GM12878 (cell line): ENCODE measurements around the gene KIAA1328. TPM values are rescaled to one million over a fixed set of nuclear protein-coding genes. Genes with fewer than 3 reads are reported as not detected.

Experiments used
- ATAC-seq: fragments of 200-7000 bp; cut with Tn5 transposase; 3 replicates; pipeline ENCODE4 v1.9.1; 2020; ENCODE audit warnings: mild to moderate bottlenecking, moderate library complexity
- BruUV-seq: library from RNA; stranded (reverse); fragments of 400-500 nt; replicated peaks from 2 replicates; lab custom pipeline; 2021; lab: Mats Ljungman, UMichigan
- CTCF ChIA-PET: fragments of 300-600 bp; sonication (Branson Sonifier 250); formaldehyde crosslinking; extraction: SDS; loops from one replicate; lab custom pipeline; 2021; ENCODE audit warnings: inconsistent platforms; lab: Yijun Ruan, JAX
- POLR2A ChIA-PET: fragments of 350-600 bp; formaldehyde crosslinking; extraction: SDS; loops from one replicate; lab custom pipeline; 2021; ENCODE audit warnings: inconsistent platforms; lab: Charles Lee
- RAD21 ChIA-PET: fragments of 300-600 bp; sonication (Branson Sonifier 250); formaldehyde crosslinking; loops from one replicate; lab custom pipeline; 2023; ENCODE audit warnings: antibody characterized with exemption; ENCODE audit not compliant: unreplicated experiment; lab: Charles Lee
- SMC1A ChIA-PET: fragments of 300-600 bp; sonication (Branson Sonifier 250); formaldehyde crosslinking; loops from one replicate; lab custom pipeline; 2023; ENCODE audit not compliant: unreplicated experiment, uncharacterized antibody; lab: Charles Lee
- DNase-seq: peaks from one replicate; pipeline ENCODE4 v3.0.0-alpha.2; 2011; ENCODE audit warnings: low read depth, low spot score
- FAIRE-seq: peaks from 3 replicates; lab custom pipeline; 2011; peaks lifted over from hg19 to GRCh38; lab: Jason Lieb, UNC
- H2AFZ ChIP-seq: 2 replicates; pipeline ENCODE4 v1.6.0; 2011; ENCODE audit warnings: low read depth, low read length, control low read depth; ENCODE audit not compliant: control insufficient read depth
- H3K27ac ChIP-seq: 2 replicates; pipeline ENCODE4 v1.5.1; 2011; ENCODE audit warnings: control low read depth; ENCODE audit not compliant: control insufficient read depth, insufficient read depth
- H3K27me3 ChIP-seq, 2 experiments: replicated peaks in 1 of 2; 2 replicates each; pipeline versions ENCODE4 v1.6.0 to v1.6.1; 2011; ENCODE audit warnings: low read length in 1 of 2; ENCODE audit not compliant: control insufficient read depth in 2 of 2, insufficient read depth in 2 of 2
- H3K36me3 ChIP-seq, 2 experiments: 2 replicates each; pipeline ENCODE4 v1.5.1; 2011; ENCODE audit warnings: low read length in 1 of 2; ENCODE audit not compliant: control insufficient read depth in 2 of 2, insufficient read depth in 2 of 2
- H3K4me1 ChIP-seq: 2 replicates; pipeline ENCODE4 v1.6.1; 2011; ENCODE audit warnings: mild to moderate bottlenecking, low read length, moderate library complexity, mixed read lengths; ENCODE audit not compliant: control insufficient read depth, insufficient read depth
- H3K4me2 ChIP-seq: 2 replicates; pipeline ENCODE4 v1.6.0; 2011; ENCODE audit warnings: control low read depth; ENCODE audit not compliant: control insufficient read depth, insufficient read depth
- H3K4me3 ChIP-seq: fragments of 200-600 bp; sonication (generic); 2 replicates; pipeline ENCODE4 v1.5.1; 2016
- H3K79me2 ChIP-seq: 2 replicates; pipeline ENCODE4 v1.6.0; 2011; ENCODE audit warnings: low read length; ENCODE audit not compliant: control insufficient read depth, insufficient read depth
- H3K9ac ChIP-seq: 2 replicates; pipeline ENCODE4 v1.8.0; 2011; ENCODE audit warnings: low read length, control low read depth, mixed read lengths; ENCODE audit not compliant: control insufficient read depth, insufficient read depth
- H3K9me3 ChIP-seq: replicated peaks from 3 replicates; pipeline ENCODE4 v1.5.1; 2011; ENCODE audit warnings: mild to moderate bottlenecking, low read length; ENCODE audit not compliant: control insufficient read depth, insufficient read depth
- H4K20me1 ChIP-seq: 2 replicates; pipeline ENCODE4 v1.6.0; 2011; ENCODE audit not compliant: control insufficient read depth, insufficient read depth
- CHD4 ChIP-seq: fragments of 200-600 bp; sonication (generic); IDR thresholded peaks from 2 replicates; pipeline ENCODE4 v1.6.1; 2016; ENCODE audit warnings: mild to moderate bottlenecking
- HCFC1 ChIP-seq: fragments of 150-350 bp; IDR thresholded peaks from 2 replicates; pipeline ENCODE4 v1.6.1; 2014; ENCODE audit warnings: low read length
- MEF2A ChIP-seq: IDR thresholded peaks from 2 replicates; pipeline ENCODE4 v1.6.1; 2011; ENCODE audit warnings: low read depth, mild to moderate bottlenecking, low read length, moderate library complexity; ENCODE audit not compliant: insufficient read depth
- NBN ChIP-seq: fragments of 450-650 bp; IDR thresholded peaks from 2 replicates; pipeline ENCODE4 v1.6.1; 2016
- NFIC ChIP-seq: IDR thresholded peaks from 2 replicates; pipeline ENCODE4 v1.6.1; 2012; ENCODE audit warnings: low read depth, mild to moderate bottlenecking, inconsistent platforms, low read length, moderate library complexity
- NFXL1 ChIP-seq: fragments of 450-650 bp; IDR thresholded peaks from 2 replicates; pipeline ENCODE4 v1.6.1; 2017; ENCODE audit warnings: antibody characterized with exemption, mild to moderate bottlenecking, borderline replicate concordance
- PML ChIP-seq: IDR thresholded peaks from 2 replicates; pipeline ENCODE4 v1.6.1; 2012; ENCODE audit warnings: low read length, inconsistent platforms
- RBBP5 ChIP-seq: fragments of 200-600 bp; sonication (generic); conservative IDR thresholded peaks from 2 replicates; pipeline ENCODE4 v1.6.1; 2016
- RFX5 ChIP-seq: IDR thresholded peaks from 2 replicates; pipeline ENCODE4 v1.6.1; 2011; ENCODE audit warnings: low read depth, low read length, improper control_type of control experiment
- SP1 ChIP-seq: IDR thresholded peaks from one replicate; pipeline ENCODE4 v1.6.1; 2011; ENCODE audit warnings: low read depth, low read length
- STAT1 ChIP-seq: fragments of 450-650 bp; conservative IDR thresholded peaks from 2 replicates; pipeline ENCODE4 v1.6.1; 2014; ENCODE audit warnings: antibody characterized with exemption, mild to moderate bottlenecking
- TAF1 ChIP-seq: IDR thresholded peaks from 2 replicates; pipeline ENCODE4 v1.6.1; 2011; ENCODE audit warnings: mild to moderate bottlenecking, low read depth, low read length, borderline replicate concordance
- ZNF24 ChIP-seq: fragments of 450-650 bp; IDR thresholded peaks from 2 replicates; pipeline ENCODE4 v1.6.1; 2017; ENCODE audit warnings: antibody characterized with exemption, mild to moderate bottlenecking
- WGBS: methylation state at CpG from one replicate; pipeline ENCODE4 v1.1.6; 2016; ENCODE audit warnings: low lambda C conversion rate; ENCODE audit not compliant: insufficient replicate concordance, insufficient coverage; ENCODE audit errors: missing lambda C conversion rate; 5-methylcytosine and 5-hydroxymethylcytosine counted together
- in situ Hi-C: fragments of 300-500 bp; cut with MboI; formaldehyde crosslinking; loops from 9 replicates; pipeline ENCODE4 v1.14.3; 2018; ENCODE audit warnings: mixed read lengths
- intact Hi-C: fragments of 100-400 bp; cut with micrococcal nuclease; formaldehyde crosslinking; loops from one replicate; pipeline ENCODE4 v1.14.2; 2022; ENCODE audit not compliant: unreplicated experiment
- polyA plus RNA-seq, 11 experiments: library from polyadenylated mRNA; depleted of rRNA in 4 of 11; unstranded in 6 of 11; stranded (reverse) in 5 of 11; fragments of >200 nt; fragmentation: Nextera tagmentation in 4 of 11; fragmentation: Illumina TruSeq in 1 of 11; extraction: Ambion mirVana in 4 of 11; extraction: Trizol in 1 of 11; gene quantifications; 1 replicate in 1 of 11; 2 replicates in 10 of 11; pipeline versions ENCODE4 v1.2.1 to v1.2.3, GENCODE V29; 2011 to 2016; ENCODE audit warnings: inconsistent platforms in 2 of 11, missing spikeins in 2 of 11, low read depth in 1 of 11
- total RNA-seq, 4 experiments: library from RNA; depleted of rRNA in 3 of 4; stranded (reverse); fragments of >200 nt in 3 of 4; fragmentation: Illumina TruSeq in 1 of 4; extraction: Trizol in 1 of 4; gene quantifications; 2 replicates each; pipeline versions ENCODE4 v1.2.1 to v1.2.3, GENCODE V29; 2013 to 2021
- TF ChIP-seq, protein P1 (sequence below): fragments of 450-650 bp; IDR thresholded peaks from 2 replicates; pipeline ENCODE4 v1.6.1; 2018; ENCODE audit warnings: mild to moderate bottlenecking, low read depth, moderate library complexity; ENCODE audit not compliant: partially characterized antibody
- TF ChIP-seq, protein P2 (sequence below): fragments of 450-650 bp; IDR thresholded peaks from 2 replicates; pipeline ENCODE4 v1.6.1; 2017; ENCODE audit warnings: antibody characterized with exemption, mild to moderate bottlenecking, moderate library complexity

Gene KIAA1328
- total and polyA plus RNA-seq, 10 of the 15 experiments (the other 5 are each of a cell fraction or from before 2014, with no cell fraction given), result 3.1 to 7.1 (median 4.6) TPM

DNA sequence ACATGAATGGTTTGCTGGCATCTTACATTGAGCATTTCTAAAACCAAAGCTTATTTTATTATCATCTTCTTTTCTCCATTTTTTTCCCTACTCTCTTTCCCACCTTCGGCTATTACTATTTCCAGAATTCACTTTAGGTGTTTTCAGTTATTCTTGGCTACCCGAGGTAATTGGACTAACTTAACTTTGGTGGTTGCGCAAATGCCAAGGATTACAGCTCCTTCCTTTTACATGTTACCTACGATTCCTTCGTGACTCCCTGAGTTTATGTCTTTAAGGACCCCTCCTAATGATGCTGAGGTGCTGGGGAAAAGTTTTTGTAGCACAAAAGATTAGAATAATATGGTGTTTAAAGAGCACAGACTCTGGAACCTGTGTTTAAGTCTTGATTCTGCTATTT, 14.3 kb downstream of the KIAA1328 start:
- SMC1A ChIA-PET, result interaction anchor here (1.1 kb wide), 1 partner anchor 21 kb away, joined by 3 read pairs; no protein-coding TSS in a partner anchor
- Histone ChIP-seq H3K27me3 (no peaks in the 10 kb centered on the region), H3K4me1 (no peaks in the 10 kb centered on the region), H3K4me2 (no peak overlapping the region), H3K36me3 (no peaks in the 10 kb centered on the region), H3K4me3 (no peak overlapping the region), H4K20me1 (no peaks in the 10 kb centered on the region), H3K9ac (no peak overlapping the region), H3K9me3 (no peaks in the 10 kb centered on the region), H2AFZ (no peak overlapping the region), H3K79me2 (no peaks in the 10 kb centered on the region), H3K27ac (no peak overlapping the region)
- CTCF ChIA-PET, result interaction anchor here (0.5 to 2.1 kb wide), 2 partner anchors 14 to 25 kb away, joined by 4 to 5 read pairs; partner anchors contain the start of genes KIAA1328 and TPGS2
- no peak for ATAC-seq
- POLR2A ChIA-PET, result no interaction called here
- WGBS, result 94% methylated on average over 5 of the region's 5 CpGs
- TF ChIP-seq NFIC (no peak), SP1 (no peak), CHD4 (no peak)
- TF ChIP-seq, protein P1, sequence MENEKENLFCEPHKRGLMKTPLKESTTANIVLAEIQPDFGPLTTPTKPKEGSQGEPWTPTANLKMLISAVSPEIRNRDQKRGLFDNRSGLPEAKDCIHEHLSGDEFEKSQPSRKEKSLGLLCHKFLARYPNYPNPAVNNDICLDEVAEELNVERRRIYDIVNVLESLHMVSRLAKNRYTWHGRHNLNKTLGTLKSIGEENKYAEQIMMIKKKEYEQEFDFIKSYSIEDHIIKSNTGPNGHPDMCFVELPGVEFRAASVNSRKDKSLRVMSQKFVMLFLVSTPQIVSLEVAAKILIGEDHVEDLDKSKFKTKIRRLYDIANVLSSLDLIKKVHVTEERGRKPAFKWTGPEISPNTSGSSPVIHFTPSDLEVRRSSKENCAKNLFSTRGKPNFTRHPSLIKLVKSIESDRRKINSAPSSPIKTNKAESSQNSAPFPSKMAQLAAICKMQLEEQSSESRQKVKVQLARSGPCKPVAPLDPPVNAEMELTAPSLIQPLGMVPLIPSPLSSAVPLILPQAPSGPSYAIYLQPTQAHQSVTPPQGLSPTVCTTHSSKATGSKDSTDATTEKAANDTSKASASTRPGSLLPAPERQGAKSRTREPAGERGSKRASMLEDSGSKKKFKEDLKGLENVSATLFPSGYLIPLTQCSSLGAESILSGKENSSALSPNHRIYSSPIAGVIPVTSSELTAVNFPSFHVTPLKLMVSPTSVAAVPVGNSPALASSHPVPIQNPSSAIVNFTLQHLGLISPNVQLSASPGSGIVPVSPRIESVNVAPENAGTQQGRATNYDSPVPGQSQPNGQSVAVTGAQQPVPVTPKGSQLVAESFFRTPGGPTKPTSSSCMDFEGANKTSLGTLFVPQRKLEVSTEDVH, result no peak
- intact Hi-C loops (no loop called here), in situ Hi-C loops (no loop called here)
- no peak for FAIRE-seq
- RAD21 ChIA-PET, result no interaction called here
- DNase-seq, result no peak
- BruUV-seq, result no TSS peak

DNA sequence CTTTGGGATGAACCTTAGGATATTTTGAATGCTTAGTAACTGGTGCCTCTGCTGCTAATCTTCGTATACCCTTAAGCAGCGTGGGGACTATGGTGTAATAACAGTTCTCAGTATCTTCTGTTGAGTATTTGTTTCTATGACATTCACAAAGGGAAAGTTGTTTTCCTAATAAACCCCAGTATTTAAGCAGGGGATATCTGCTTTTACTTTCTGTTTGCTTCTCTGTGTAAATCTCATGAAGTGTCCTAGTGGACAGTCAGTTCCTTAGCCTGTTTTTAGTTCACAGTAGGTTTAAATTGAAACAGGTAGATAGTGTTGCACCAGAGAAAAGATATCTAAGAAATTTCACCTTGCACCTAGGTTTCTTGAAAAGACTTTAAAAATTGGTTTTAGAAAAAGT, 14.9 kb downstream of the KIAA1328 start:
- ChIA-PET CTCF (no interaction called here), POLR2A (no interaction called here), SMC1A (interaction anchor here (1.1 kb wide), 1 partner anchor 21 kb away, joined by 3 read pairs; no protein-coding TSS in a partner anchor), RAD21 (no interaction called here)
- in situ Hi-C loops, result no loop called here
- WGBS, result 100% methylated on average over 2 of the region's 2 CpGs
- intact Hi-C loops, result no loop called here
- peak; percentile 61 for FAIRE-seq
- DNase-seq, result no peak
- Histone ChIP-seq H3K79me2 (no peaks in the 10 kb centered on the region), H3K4me1 (no peaks in the 10 kb centered on the region), H3K27ac (no peak overlapping the region), H4K20me1 (no peaks in the 10 kb centered on the region), H3K4me3 (no peak overlapping the region), H2AFZ (no peak overlapping the region), H3K4me2 (no peak overlapping the region), H3K36me3 (no peaks in the 10 kb centered on the region), H3K9ac (no peak overlapping the region), H3K27me3 (no peaks in the 10 kb centered on the region), H3K9me3 (no peaks in the 10 kb centered on the region)
- peak; percentile 52; the same call in 2 of the 3 replicates for ATAC-seq
- no TSS peak for BruUV-seq
- TF ChIP-seq PML (no peak), RFX5 (no peak), MEF2A (no peak), TAF1 (no peak), RBBP5 (no peak), NBN (no peak), ZNF24 (no peak), NFXL1 (no peak), STAT1 (no peak), HCFC1 (no peak)
- TF ChIP-seq, protein P2, sequence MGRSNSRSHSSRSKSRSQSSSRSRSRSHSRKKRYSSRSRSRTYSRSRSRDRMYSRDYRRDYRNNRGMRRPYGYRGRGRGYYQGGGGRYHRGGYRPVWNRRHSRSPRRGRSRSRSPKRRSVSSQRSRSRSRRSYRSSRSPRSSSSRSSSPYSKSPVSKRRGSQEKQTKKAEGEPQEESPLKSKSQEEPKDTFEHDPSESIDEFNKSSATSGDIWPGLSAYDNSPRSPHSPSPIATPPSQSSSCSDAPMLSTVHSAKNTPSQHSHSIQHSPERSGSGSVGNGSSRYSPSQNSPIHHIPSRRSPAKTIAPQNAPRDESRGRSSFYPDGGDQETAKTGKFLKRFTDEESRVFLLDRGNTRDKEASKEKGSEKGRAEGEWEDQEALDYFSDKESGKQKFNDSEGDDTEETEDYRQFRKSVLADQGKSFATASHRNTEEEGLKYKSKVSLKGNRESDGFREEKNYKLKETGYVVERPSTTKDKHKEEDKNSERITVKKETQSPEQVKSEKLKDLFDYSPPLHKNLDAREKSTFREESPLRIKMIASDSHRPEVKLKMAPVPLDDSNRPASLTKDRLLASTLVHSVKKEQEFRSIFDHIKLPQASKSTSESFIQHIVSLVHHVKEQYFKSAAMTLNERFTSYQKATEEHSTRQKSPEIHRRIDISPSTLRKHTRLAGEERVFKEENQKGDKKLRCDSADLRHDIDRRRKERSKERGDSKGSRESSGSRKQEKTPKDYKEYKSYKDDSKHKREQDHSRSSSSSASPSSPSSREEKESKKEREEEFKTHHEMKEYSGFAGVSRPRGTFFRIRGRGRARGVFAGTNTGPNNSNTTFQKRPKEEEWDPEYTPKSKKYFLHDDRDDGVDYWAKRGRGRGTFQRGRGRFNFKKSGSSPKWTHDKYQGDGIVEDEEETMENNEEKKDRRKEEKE, result no peak
